GM12878 (cell line): Measurements from ENCODE around the gene OCIAD2. TPM values are rescaled to one million over a fixed set of nuclear protein-coding genes. Genes with fewer than 3 reads are reported as not detected.

Experiments
- ATAC-seq: fragments of 200-7000 bp; cut with Tn5 transposase; 3 replicates; pipeline ENCODE4 v1.9.1; 2020; ENCODE audit warnings: mild to moderate bottlenecking, moderate library complexity
- BruUV-seq: library from RNA; stranded (reverse); fragments of 400-500 nt; replicated peaks from 2 replicates; lab custom pipeline; 2021; lab: Mats Ljungman, UMichigan
- CTCF ChIA-PET: fragments of 300-600 bp; sonication (Branson Sonifier 250); formaldehyde crosslinking; extraction: SDS; loops from one replicate; lab custom pipeline; 2021; ENCODE audit warnings: inconsistent platforms; lab: Yijun Ruan, JAX
- POLR2A ChIA-PET: fragments of 350-600 bp; formaldehyde crosslinking; extraction: SDS; loops from one replicate; lab custom pipeline; 2021; ENCODE audit warnings: inconsistent platforms; lab: Charles Lee
- RAD21 ChIA-PET: fragments of 300-600 bp; sonication (Branson Sonifier 250); formaldehyde crosslinking; loops from one replicate; lab custom pipeline; 2023; ENCODE audit warnings: antibody characterized with exemption; ENCODE audit not compliant: unreplicated experiment; lab: Charles Lee
- SMC1A ChIA-PET: fragments of 300-600 bp; sonication (Branson Sonifier 250); formaldehyde crosslinking; loops from one replicate; lab custom pipeline; 2023; ENCODE audit not compliant: unreplicated experiment, uncharacterized antibody; lab: Charles Lee
- DNase-seq: peaks from one replicate; pipeline ENCODE4 v3.0.0-alpha.2; 2011; ENCODE audit warnings: low read depth, low spot score
- FAIRE-seq: peaks from 3 replicates; lab custom pipeline; 2011; peaks lifted over from hg19 to GRCh38; lab: Jason Lieb, UNC
- H2AFZ ChIP-seq: 2 replicates; pipeline ENCODE4 v1.6.0; 2011; ENCODE audit warnings: low read depth, low read length, control low read depth; ENCODE audit not compliant: control insufficient read depth
- H3K27ac ChIP-seq: 2 replicates; pipeline ENCODE4 v1.5.1; 2011; ENCODE audit warnings: control low read depth; ENCODE audit not compliant: control insufficient read depth, insufficient read depth
- H3K27me3 ChIP-seq, 2 experiments: replicated peaks in 1 of 2; 2 replicates each; pipeline versions ENCODE4 v1.6.0 to v1.6.1; 2011; ENCODE audit warnings: low read length in 1 of 2; ENCODE audit not compliant: control insufficient read depth in 2 of 2, insufficient read depth in 2 of 2
- H3K36me3 ChIP-seq, 2 experiments: 2 replicates each; pipeline ENCODE4 v1.5.1; 2011; ENCODE audit warnings: low read length in 1 of 2; ENCODE audit not compliant: control insufficient read depth in 2 of 2, insufficient read depth in 2 of 2
- H3K4me1 ChIP-seq: 2 replicates; pipeline ENCODE4 v1.6.1; 2011; ENCODE audit warnings: mild to moderate bottlenecking, low read length, moderate library complexity, mixed read lengths; ENCODE audit not compliant: control insufficient read depth, insufficient read depth
- H3K4me2 ChIP-seq: 2 replicates; pipeline ENCODE4 v1.6.0; 2011; ENCODE audit warnings: control low read depth; ENCODE audit not compliant: control insufficient read depth, insufficient read depth
- H3K4me3 ChIP-seq: fragments of 200-600 bp; sonication (generic); 2 replicates; pipeline ENCODE4 v1.5.1; 2016
- H3K79me2 ChIP-seq: 2 replicates; pipeline ENCODE4 v1.6.0; 2011; ENCODE audit warnings: low read length; ENCODE audit not compliant: control insufficient read depth, insufficient read depth
- H3K9ac ChIP-seq: 2 replicates; pipeline ENCODE4 v1.8.0; 2011; ENCODE audit warnings: low read length, control low read depth, mixed read lengths; ENCODE audit not compliant: control insufficient read depth, insufficient read depth
- H3K9me3 ChIP-seq: replicated peaks from 3 replicates; pipeline ENCODE4 v1.5.1; 2011; ENCODE audit warnings: mild to moderate bottlenecking, low read length; ENCODE audit not compliant: control insufficient read depth, insufficient read depth
- H4K20me1 ChIP-seq: 2 replicates; pipeline ENCODE4 v1.6.0; 2011; ENCODE audit not compliant: control insufficient read depth, insufficient read depth
- ASH2L ChIP-seq: fragments of 300-600, 200-600 bp; sonication (generic); IDR thresholded peaks from 2 replicates; pipeline ENCODE4 v1.6.1; 2017; ENCODE audit warnings: low read depth, mild to moderate bottlenecking, borderline replicate concordance
- CEBPB ChIP-seq, 2 experiments: fragments of 150-350 bp in 1 of 2; IDR thresholded peaks; 2 replicates each; pipeline ENCODE4 v1.6.1; 2012 to 2014; ENCODE audit warnings: low read depth in 2 of 2, low read length in 2 of 2, borderline replicate concordance in 1 of 2, inconsistent platforms in 1 of 2
- HDGF ChIP-seq: fragments of 450-650 bp; IDR thresholded peaks from 2 replicates; pipeline ENCODE4 v1.6.1; 2016; ENCODE audit warnings: antibody characterized with exemption
- IKZF2 ChIP-seq, 2 experiments: fragments of 450-650 bp; IDR thresholded peaks; 2 replicates each; pipeline ENCODE4 v1.6.1; 2017; ENCODE audit warnings: mild to moderate bottlenecking in 2 of 2, moderate library complexity in 2 of 2
- JUND ChIP-seq: IDR thresholded peaks from 2 replicates; pipeline ENCODE4 v1.6.1; 2012; ENCODE audit warnings: low read depth, mild to moderate bottlenecking, low read length, improper control_type of control experiment, moderate library complexity
- KLF5 ChIP-seq: fragments of 450-650 bp; IDR thresholded peaks from 2 replicates; pipeline ENCODE4 v1.6.1; 2014; ENCODE audit warnings: mild to moderate bottlenecking; ENCODE audit not compliant: partially characterized antibody
- MEF2A ChIP-seq: IDR thresholded peaks from 2 replicates; pipeline ENCODE4 v1.6.1; 2011; ENCODE audit warnings: low read depth, mild to moderate bottlenecking, low read length, moderate library complexity; ENCODE audit not compliant: insufficient read depth
- SIX5 ChIP-seq: IDR thresholded peaks from 2 replicates; pipeline ENCODE4 v1.6.1; 2011; ENCODE audit warnings: mild to moderate bottlenecking, low read depth, low read length, moderate library complexity; ENCODE audit not compliant: severe bottlenecking
- TCF12 ChIP-seq: IDR thresholded peaks from 2 replicates; pipeline ENCODE4 v1.6.1; 2011; ENCODE audit warnings: low read depth, mild to moderate bottlenecking, low read length
- WGBS: methylation state at CpG from one replicate; pipeline ENCODE4 v1.1.6; 2016; ENCODE audit warnings: low lambda C conversion rate; ENCODE audit not compliant: insufficient replicate concordance, insufficient coverage; ENCODE audit errors: missing lambda C conversion rate; 5-methylcytosine and 5-hydroxymethylcytosine counted together
- in situ Hi-C: fragments of 300-500 bp; cut with MboI; formaldehyde crosslinking; loops from 9 replicates; pipeline ENCODE4 v1.14.3; 2018; ENCODE audit warnings: mixed read lengths
- intact Hi-C: fragments of 100-400 bp; cut with micrococcal nuclease; formaldehyde crosslinking; loops from one replicate; pipeline ENCODE4 v1.14.2; 2022; ENCODE audit not compliant: unreplicated experiment
- polyA plus RNA-seq, 11 experiments: library from polyadenylated mRNA; depleted of rRNA in 4 of 11; unstranded in 6 of 11; stranded (reverse) in 5 of 11; fragments of >200 nt; fragmentation: Nextera tagmentation in 4 of 11; fragmentation: Illumina TruSeq in 1 of 11; extraction: Ambion mirVana in 4 of 11; extraction: Trizol in 1 of 11; gene quantifications; 1 replicate in 1 of 11; 2 replicates in 10 of 11; pipeline versions ENCODE4 v1.2.1 to v1.2.3, GENCODE V29; 2011 to 2016; ENCODE audit warnings: inconsistent platforms in 2 of 11, missing spikeins in 2 of 11, low read depth in 1 of 11
- total RNA-seq, 4 experiments: library from RNA; depleted of rRNA in 3 of 4; stranded (reverse); fragments of >200 nt in 3 of 4; fragmentation: Illumina TruSeq in 1 of 4; extraction: Trizol in 1 of 4; gene quantifications; 2 replicates each; pipeline versions ENCODE4 v1.2.1 to v1.2.3, GENCODE V29; 2013 to 2021
- TF ChIP-seq, protein P1 (sequence below): fragments of 450-650 bp; IDR thresholded peaks from 2 replicates; pipeline ENCODE4 v1.6.1; 2014; ENCODE audit warnings: mild to moderate bottlenecking
- TF ChIP-seq, protein P2 (sequence below): IDR thresholded peaks from 2 replicates; pipeline ENCODE4 v1.6.1; 2012; ENCODE audit warnings: mild to moderate bottlenecking, low read depth, low read length
- TF ChIP-seq, protein P3 (sequence below): fragments of 450-650 bp; formaldehyde crosslinking; IDR thresholded peaks from 2 replicates; pipeline ENCODE4 v1.4.0; 2020; ENCODE audit warnings: mild to moderate bottlenecking, moderate library complexity
- TF ChIP-seq, protein P4 (sequence below): fragments of 450-650 bp; IDR thresholded peaks from 2 replicates; pipeline ENCODE4 v1.6.1; 2016; ENCODE audit warnings: mild to moderate bottlenecking

OCIAD2 gene
- total and polyA plus RNA-seq, 10 of the 15 experiments (the other 5 are each of a cell fraction or from before 2014, with no cell fraction given) = 42.4 to 140 (median 70.0) TPM

DNA sequence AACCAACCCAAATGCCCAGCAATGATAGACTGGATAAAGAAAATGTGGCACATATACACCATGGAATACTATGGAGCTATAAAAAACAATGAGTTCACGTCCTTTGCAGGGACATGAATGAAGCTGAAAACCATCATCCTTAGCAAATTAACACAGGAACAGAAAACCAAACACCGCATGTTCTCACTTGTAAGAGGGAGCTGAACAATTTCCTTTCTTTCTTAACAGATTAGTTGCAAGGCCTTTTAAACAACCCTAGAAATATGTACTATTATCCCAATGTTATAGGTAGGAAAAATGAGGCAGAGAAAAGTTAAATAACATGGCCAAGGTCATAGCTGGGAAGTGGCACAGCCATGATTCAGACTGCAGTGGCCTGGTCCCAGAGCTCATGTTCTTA, 5.8 kb upstream of the OCIAD2 start:
- intact Hi-C loops (no loop called here), in situ Hi-C loops (no loop called here)
- 45% methylated on average over 2 of the region's 2 CpGs for WGBS
- no peaks in the 10 kb centered on the region for H3K79me2 ChIP-seq
- TF ChIP-seq KLF5 (no peak), IKZF2 (IDR thresholded peaks at IDR 0.05) (no peak), MEF2A (no peak), ASH2L (no peak), CEBPB (IDR thresholded peaks at IDR 0.05; ENCODE audit: borderline replicate concordance in 1 of 2, low read depth in 2 of 2, low read length in 2 of 2) (no peak), HDGF (no peak), JUND (no peak), SIX5 (no peak), TCF12 (no peak)
- TF ChIP-seq, protein P1, sequence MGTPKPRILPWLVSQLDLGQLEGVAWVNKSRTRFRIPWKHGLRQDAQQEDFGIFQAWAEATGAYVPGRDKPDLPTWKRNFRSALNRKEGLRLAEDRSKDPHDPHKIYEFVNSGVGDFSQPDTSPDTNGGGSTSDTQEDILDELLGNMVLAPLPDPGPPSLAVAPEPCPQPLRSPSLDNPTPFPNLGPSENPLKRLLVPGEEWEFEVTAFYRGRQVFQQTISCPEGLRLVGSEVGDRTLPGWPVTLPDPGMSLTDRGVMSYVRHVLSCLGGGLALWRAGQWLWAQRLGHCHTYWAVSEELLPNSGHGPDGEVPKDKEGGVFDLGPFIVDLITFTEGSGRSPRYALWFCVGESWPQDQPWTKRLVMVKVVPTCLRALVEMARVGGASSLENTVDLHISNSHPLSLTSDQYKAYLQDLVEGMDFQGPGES = no peak
- TF ChIP-seq, protein P2, sequence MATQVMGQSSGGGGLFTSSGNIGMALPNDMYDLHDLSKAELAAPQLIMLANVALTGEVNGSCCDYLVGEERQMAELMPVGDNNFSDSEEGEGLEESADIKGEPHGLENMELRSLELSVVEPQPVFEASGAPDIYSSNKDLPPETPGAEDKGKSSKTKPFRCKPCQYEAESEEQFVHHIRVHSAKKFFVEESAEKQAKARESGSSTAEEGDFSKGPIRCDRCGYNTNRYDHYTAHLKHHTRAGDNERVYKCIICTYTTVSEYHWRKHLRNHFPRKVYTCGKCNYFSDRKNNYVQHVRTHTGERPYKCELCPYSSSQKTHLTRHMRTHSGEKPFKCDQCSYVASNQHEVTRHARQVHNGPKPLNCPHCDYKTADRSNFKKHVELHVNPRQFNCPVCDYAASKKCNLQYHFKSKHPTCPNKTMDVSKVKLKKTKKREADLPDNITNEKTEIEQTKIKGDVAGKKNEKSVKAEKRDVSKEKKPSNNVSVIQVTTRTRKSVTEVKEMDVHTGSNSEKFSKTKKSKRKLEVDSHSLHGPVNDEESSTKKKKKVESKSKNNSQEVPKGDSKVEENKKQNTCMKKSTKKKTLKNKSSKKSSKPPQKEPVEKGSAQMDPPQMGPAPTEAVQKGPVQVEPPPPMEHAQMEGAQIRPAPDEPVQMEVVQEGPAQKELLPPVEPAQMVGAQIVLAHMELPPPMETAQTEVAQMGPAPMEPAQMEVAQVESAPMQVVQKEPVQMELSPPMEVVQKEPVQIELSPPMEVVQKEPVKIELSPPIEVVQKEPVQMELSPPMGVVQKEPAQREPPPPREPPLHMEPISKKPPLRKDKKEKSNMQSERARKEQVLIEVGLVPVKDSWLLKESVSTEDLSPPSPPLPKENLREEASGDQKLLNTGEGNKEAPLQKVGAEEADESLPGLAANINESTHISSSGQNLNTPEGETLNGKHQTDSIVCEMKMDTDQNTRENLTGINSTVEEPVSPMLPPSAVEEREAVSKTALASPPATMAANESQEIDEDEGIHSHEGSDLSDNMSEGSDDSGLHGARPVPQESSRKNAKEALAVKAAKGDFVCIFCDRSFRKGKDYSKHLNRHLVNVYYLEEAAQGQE = no peak
- TF ChIP-seq, protein P3, sequence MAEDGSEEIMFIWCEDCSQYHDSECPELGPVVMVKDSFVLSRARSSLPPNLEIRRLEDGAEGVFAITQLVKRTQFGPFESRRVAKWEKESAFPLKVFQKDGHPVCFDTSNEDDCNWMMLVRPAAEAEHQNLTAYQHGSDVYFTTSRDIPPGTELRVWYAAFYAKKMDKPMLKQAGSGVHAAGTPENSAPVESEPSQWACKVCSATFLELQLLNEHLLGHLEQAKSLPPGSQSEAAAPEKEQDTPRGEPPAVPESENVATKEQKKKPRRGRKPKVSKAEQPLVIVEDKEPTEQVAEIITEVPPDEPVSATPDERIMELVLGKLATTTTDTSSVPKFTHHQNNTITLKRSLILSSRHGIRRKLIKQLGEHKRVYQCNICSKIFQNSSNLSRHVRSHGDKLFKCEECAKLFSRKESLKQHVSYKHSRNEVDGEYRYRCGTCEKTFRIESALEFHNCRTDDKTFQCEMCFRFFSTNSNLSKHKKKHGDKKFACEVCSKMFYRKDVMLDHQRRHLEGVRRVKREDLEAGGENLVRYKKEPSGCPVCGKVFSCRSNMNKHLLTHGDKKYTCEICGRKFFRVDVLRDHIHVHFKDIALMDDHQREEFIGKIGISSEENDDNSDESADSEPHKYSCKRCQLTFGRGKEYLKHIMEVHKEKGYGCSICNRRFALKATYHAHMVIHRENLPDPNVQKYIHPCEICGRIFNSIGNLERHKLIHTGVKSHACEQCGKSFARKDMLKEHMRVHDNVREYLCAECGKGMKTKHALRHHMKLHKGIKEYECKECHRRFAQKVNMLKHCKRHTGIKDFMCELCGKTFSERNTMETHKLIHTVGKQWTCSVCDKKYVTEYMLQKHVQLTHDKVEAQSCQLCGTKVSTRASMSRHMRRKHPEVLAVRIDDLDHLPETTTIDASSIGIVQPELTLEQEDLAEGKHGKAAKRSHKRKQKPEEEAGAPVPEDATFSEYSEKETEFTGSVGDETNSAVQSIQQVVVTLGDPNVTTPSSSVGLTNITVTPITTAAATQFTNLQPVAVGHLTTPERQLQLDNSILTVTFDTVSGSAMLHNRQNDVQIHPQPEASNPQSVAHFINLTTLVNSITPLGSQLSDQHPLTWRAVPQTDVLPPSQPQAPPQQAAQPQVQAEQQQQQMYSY (CRISPR knock-in tag) = no peak
- TF ChIP-seq, protein P4, sequence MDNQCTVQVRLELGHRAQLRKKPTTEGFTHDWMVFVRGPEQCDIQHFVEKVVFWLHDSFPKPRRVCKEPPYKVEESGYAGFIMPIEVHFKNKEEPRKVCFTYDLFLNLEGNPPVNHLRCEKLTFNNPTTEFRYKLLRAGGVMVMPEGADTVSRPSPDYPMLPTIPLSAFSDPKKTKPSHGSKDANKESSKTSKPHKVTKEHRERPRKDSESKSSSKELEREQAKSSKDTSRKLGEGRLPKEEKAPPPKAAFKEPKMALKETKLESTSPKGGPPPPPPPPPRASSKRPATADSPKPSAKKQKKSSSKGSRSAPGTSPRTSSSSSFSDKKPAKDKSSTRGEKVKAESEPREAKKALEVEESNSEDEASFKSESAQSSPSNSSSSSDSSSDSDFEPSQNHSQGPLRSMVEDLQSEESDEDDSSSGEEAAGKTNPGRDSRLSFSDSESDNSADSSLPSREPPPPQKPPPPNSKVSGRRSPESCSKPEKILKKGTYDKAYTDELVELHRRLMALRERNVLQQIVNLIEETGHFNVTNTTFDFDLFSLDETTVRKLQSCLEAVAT = no peak
- H3K4me2 ChIP-seq = no peak overlapping the region
- FAIRE-seq (no peak), ATAC-seq (no peak), DNase-seq (no peak)
- no TSS peak for BruUV-seq
- no peaks in the 10 kb centered on the region for H3K9me3 ChIP-seq
- CTCF ChIA-PET = no interaction called here
- H3K4me1 ChIP-seq = no peaks in the 10 kb centered on the region
- POLR2A ChIA-PET = no interaction called here
- H3K27me3 ChIP-seq = no peaks in the 10 kb centered on the region
- no peak overlapping the region for H3K27ac ChIP-seq
- SMC1A ChIA-PET = interaction anchor here (0.6 to 0.8 kb wide), 2 partner anchors 23 to 33 kb away, joined by 3 read pairs; no protein-coding TSS in a partner anchor
- H3K4me3 ChIP-seq = no peak overlapping the region
- no peaks in the 10 kb centered on the region for H3K36me3 ChIP-seq
- RAD21 ChIA-PET = no interaction called here
- no peak overlapping the region for H3K9ac ChIP-seq
- H4K20me1 ChIP-seq = no peaks in the 10 kb centered on the region
- H2AFZ ChIP-seq = no peak overlapping the region
